ENCODE data around the gene CACUL1. TPM values are rescaled to one million over a fixed set of nuclear protein-coding genes. Genes with fewer than 3 reads are reported as not detected.

CACUL1 gene
- total RNA-seq, 1 donor from 2014 or later: 34.0 TPM

DNA sequence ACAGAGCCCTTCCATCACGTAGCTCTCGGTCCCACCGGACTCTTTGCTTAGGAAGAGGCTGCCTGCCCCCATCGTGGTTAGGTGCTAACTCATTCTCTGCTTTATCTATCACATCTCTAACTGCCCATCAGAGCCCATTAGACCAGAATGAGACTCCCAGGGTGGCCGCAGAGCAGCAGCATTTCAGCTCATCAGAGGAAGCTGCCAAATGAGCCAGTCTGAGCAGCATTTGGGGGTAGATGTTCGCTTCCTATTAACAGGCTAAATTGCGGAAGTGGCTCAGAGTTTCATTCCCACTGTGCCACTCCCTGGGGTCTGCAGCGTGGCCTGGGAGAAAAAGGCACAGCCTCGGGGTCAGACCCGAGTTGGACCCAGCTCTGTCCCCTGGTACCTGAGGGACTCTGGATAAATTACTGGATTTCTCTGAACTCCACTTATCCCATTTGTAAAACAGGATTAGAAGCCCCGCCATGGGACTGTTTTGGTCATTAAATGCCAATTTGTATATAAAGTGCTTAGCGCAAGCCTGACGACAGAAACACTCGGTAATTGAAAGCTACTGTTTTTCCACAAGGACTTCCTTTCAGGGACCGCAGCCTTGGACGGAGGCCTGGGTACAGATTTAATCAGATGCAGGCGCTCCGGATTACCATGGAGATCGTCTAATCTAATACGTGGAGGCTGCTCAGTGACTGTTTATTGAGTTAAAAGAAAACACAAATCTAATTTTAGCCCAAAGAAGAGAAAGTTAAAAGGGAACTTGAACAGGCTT is 85.6 kb downstream of the CACUL1 start:
- no peak for DNase-seq (ENCODE audit: extremely low spot score, unreplicated experiment)
- H3K9me3 Mint-ChIP-seq (ENCODE audit: unreplicated experiment): no peaks in the 10 kb centered on the region
- TF ChIP-seq, protein P1, sequence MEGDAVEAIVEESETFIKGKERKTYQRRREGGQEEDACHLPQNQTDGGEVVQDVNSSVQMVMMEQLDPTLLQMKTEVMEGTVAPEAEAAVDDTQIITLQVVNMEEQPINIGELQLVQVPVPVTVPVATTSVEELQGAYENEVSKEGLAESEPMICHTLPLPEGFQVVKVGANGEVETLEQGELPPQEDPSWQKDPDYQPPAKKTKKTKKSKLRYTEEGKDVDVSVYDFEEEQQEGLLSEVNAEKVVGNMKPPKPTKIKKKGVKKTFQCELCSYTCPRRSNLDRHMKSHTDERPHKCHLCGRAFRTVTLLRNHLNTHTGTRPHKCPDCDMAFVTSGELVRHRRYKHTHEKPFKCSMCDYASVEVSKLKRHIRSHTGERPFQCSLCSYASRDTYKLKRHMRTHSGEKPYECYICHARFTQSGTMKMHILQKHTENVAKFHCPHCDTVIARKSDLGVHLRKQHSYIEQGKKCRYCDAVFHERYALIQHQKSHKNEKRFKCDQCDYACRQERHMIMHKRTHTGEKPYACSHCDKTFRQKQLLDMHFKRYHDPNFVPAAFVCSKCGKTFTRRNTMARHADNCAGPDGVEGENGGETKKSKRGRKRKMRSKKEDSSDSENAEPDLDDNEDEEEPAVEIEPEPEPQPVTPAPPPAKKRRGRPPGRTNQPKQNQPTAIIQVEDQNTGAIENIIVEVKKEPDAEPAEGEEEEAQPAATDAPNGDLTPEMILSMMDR (IDR thresholded peaks at IDR 0.05): no peak
- H3K27ac Mint-ChIP-seq (ENCODE audit: unreplicated experiment): peak overlapping the region; percentile 52
- H3K4me3 Mint-ChIP-seq (ENCODE audit: unreplicated experiment): no peak overlapping the region
- no peaks in the 10 kb centered on the region for H3K27me3 Mint-ChIP-seq (ENCODE audit: unreplicated experiment)
- peaks cover 11% of the 10 kb centered on the region for H3K36me3 Mint-ChIP-seq (ENCODE audit: unreplicated experiment)
- peaks cover 6% of the 10 kb centered on the region for H3K4me1 Mint-ChIP-seq (ENCODE audit: unreplicated experiment)

DNA sequence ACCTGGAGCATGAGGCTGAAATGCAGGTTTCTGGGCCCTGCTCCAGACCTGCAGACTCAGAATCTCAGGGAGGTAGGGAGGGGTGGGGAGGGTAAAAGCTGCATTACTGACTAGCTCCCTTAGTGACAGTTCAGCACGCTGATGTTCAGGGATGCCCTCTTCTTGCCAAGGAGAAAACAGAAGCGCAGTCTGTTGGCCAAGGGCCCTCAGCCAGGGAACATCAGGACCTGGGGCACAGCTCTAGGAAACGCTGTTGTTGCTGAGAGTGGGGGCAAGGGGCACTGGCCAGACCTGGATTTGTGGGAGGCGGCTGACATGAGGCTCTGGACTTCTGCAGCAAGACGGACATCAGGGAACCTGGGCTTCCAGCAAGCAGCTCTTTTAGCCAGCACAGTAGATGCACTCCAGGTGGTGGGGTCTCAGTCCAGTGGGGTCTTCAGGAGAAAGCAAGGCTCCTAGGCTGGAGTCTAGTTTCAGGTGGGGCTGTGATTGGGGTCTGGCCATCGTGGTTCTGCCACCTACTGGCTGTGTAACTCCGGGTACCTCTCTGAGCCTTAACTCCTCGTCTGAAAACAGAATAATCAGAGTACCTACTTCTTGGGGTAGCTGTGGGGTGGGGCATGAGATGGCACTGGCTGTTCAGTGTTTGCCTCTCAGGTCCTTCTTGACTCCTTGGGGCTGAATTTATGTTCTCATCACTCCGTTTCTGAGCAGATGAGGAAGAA is 86.4 kb downstream of the CACUL1 start:
- DNase-seq (ENCODE audit: extremely low spot score, unreplicated experiment): no peak
- Mint-ChIP-seq H3K9me3 (ENCODE audit: unreplicated experiment) (no peaks in the 10 kb centered on the region), H3K36me3 (ENCODE audit: unreplicated experiment) (peaks cover 4% of the 10 kb centered on the region), H3K4me3 (ENCODE audit: unreplicated experiment) (no peak overlapping the region), H3K4me1 (ENCODE audit: unreplicated experiment) (peaks cover 6% of the 10 kb centered on the region), H3K27ac (ENCODE audit: unreplicated experiment) (no peak overlapping the region), H3K27me3 (ENCODE audit: unreplicated experiment) (no peaks in the 10 kb centered on the region)
- TF ChIP-seq, protein P1 (IDR thresholded peaks at IDR 0.05): no peak

DNA sequence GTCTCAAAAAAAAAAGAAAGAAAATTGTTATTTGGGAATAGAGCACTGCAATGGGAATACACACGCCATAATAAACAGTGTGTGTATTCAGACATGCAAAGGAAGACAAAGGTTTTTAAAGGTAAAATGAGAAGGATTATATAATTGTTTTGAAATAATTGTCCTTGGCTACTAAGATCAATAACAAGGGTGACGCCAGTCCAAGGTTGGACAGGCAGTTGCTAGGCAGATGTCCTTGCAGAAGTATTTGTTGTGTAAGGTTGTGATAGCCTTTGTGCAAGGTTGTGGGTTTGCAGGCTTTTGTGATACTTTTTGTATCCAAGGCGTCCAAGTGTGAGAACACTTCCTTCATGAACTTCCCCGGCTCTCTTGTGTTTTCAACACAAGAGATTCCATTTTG is 87.0 kb downstream of the CACUL1 start:
- Mint-ChIP-seq H3K4me1 (ENCODE audit: unreplicated experiment) (peaks cover 6% of the 10 kb centered on the region), H3K27me3 (ENCODE audit: unreplicated experiment) (no peaks in the 10 kb centered on the region), H3K9me3 (ENCODE audit: unreplicated experiment) (peaks cover 3% of the 10 kb centered on the region), H3K27ac (ENCODE audit: unreplicated experiment) (no peak overlapping the region), H3K36me3 (ENCODE audit: unreplicated experiment) (no peaks in the 10 kb centered on the region), H3K4me3 (ENCODE audit: unreplicated experiment) (no peak overlapping the region)
- TF ChIP-seq, protein P1 (IDR thresholded peaks at IDR 0.05): no peak
- DNase-seq (ENCODE audit: extremely low spot score, unreplicated experiment): no peak

DNA sequence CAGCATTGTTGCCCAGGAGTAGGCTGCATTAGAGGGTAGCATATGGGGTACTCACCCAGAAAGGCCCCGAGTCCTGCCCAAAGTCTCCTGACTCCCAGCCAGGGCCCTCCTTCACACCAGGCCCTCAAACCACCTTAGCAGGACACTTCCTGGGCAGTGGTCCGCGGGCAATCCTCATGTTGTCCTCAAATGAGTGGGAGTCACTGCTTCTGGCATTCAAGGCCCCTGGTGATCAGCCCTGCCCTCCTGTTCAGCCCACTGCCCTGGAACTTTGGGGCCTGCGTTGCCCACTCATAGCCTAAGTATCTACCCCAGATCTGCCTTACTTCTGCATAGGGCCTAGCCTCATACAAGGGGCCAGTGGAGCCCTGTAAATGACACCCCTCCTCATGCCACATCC is 88.4 kb downstream of the CACUL1 start:
- peaks cover 3% of the 10 kb centered on the region for H3K9me3 Mint-ChIP-seq (ENCODE audit: unreplicated experiment)
- no peaks in the 10 kb centered on the region for H3K27me3 Mint-ChIP-seq (ENCODE audit: unreplicated experiment)
- TF ChIP-seq, protein P1 (IDR thresholded peaks at IDR 0.05): no peak
- no peak for DNase-seq (ENCODE audit: extremely low spot score, unreplicated experiment)
- no peaks in the 10 kb centered on the region for H3K36me3 Mint-ChIP-seq (ENCODE audit: unreplicated experiment)
- peaks cover 6% of the 10 kb centered on the region for H3K4me1 Mint-ChIP-seq (ENCODE audit: unreplicated experiment)
- no peak overlapping the region for H3K27ac Mint-ChIP-seq (ENCODE audit: unreplicated experiment)
- no peak overlapping the region for H3K4me3 Mint-ChIP-seq (ENCODE audit: unreplicated experiment)

DNA sequence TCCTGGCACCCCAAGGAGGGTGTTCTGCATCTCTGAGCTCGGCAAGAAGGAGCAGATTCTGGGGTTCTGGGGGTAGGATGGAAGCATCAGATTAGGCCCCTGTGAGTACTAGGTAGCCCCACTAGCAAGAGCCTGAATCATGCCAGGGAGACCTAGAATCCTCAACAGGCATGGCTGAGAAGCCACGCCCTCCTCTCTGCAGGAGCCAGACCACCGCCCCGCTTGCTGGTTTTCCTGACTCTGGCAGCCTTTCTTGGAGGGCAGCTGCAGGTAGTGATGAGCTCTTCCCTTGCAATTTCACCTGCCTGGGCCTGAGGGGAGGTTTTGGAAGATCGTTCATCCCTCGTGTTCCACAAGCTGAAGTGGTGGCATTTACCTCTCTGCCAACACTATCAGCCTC is 90.4 kb downstream of the CACUL1 start:
- no peaks in the 10 kb centered on the region for H3K4me1 Mint-ChIP-seq (ENCODE audit: unreplicated experiment)
- H3K27ac Mint-ChIP-seq (ENCODE audit: unreplicated experiment): no peak overlapping the region
- TF ChIP-seq, protein P1 (IDR thresholded peaks at IDR 0.05): no peak
- peaks cover 4% of the 10 kb centered on the region for H3K27me3 Mint-ChIP-seq (ENCODE audit: unreplicated experiment)
- DNase-seq (ENCODE audit: extremely low spot score, unreplicated experiment): no peak
- no peak overlapping the region for H3K4me3 Mint-ChIP-seq (ENCODE audit: unreplicated experiment)
- H3K9me3 Mint-ChIP-seq (ENCODE audit: unreplicated experiment): peaks cover 3% of the 10 kb centered on the region
- no peaks in the 10 kb centered on the region for H3K36me3 Mint-ChIP-seq (ENCODE audit: unreplicated experiment)
